ENCODE measurements around the gene SCN1A.

Gene SCN1A

DNA sequence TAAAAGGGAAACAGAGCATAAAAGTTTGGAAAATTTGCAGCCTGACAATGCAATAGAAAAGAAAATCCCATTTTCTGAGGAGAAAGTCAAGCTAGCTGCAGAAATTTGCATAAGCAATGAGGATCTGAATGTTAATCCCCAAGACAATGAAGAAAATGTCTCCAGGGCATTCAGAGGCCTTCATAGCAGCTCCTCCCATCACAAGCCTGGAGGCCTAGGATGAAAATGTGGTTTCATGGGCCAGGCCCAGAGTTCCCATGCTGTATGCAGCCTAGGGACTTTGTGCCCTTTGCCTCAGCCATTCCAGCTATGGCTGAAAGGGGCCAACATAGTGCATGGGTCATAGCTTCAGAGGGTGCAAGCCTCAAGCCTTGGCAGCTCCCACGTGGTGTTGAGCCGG is 10.3 kb upstream of the SCN1A start:
- TF ChIP-seq, protein P1, sequence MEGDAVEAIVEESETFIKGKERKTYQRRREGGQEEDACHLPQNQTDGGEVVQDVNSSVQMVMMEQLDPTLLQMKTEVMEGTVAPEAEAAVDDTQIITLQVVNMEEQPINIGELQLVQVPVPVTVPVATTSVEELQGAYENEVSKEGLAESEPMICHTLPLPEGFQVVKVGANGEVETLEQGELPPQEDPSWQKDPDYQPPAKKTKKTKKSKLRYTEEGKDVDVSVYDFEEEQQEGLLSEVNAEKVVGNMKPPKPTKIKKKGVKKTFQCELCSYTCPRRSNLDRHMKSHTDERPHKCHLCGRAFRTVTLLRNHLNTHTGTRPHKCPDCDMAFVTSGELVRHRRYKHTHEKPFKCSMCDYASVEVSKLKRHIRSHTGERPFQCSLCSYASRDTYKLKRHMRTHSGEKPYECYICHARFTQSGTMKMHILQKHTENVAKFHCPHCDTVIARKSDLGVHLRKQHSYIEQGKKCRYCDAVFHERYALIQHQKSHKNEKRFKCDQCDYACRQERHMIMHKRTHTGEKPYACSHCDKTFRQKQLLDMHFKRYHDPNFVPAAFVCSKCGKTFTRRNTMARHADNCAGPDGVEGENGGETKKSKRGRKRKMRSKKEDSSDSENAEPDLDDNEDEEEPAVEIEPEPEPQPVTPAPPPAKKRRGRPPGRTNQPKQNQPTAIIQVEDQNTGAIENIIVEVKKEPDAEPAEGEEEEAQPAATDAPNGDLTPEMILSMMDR (conservative IDR thresholded peaks at IDR 0.05; ENCODE audit: low read depth) = no peak
- no peak for DNase-seq (ENCODE audit: low spot score)
- H3K27ac ChIP-seq = no peak overlapping the region
- POLR2A ChIA-PET (ENCODE audit: low non-redundant PET) = no interaction called here
- CTCF ChIA-PET = interaction anchor here (1.2 kb wide), 1 partner anchor 10 kb away, joined by 3 read pairs; the partner anchor contains the start of gene SCN1A

DNA sequence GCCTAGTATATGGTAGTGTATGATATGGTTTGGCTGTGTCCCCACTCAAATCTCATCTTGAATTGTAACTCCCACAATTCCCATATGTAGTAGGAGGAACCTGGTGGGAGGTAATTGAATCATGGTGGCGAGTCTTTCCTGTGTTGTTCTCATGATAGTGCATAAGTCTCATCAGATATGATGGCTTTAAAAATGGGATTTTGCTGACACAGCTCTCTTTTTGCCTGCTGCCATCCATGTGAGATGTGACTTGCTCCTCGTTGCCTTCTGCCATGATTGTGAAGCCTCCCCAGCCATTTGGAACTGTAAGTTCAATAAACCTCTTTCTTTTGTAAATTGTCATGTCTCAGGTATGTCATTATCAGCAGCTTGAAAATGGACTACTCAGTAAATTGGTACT is 9.5 kb upstream of the SCN1A start:
- TF ChIP-seq, protein P1 (conservative IDR thresholded peaks at IDR 0.05; ENCODE audit: low read depth) = no peak
- ChIA-PET POLR2A (ENCODE audit: low non-redundant PET) (no interaction called here), CTCF (no interaction called here)
- H3K27ac ChIP-seq = no peak overlapping the region
- DNase-seq (ENCODE audit: low spot score) = no peak

DNA sequence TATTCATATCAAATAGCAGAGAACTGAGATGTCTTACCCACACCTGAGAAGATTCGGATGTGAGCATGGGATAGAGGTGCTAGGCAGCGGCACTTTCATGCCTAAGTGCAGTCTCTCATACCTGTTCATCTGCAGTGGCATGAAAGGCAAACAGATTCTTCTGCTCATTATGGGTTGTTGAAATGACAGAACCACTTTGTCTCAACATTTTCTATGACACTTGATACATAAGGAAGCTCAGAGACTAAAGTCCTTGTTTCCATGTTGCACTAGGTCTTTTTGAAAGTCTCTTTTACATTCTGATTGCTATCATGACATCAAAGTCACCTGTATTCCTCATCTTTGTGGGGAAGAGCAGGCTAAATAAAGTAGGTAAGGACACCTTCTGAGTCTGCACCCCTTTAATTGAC is 8.0 kb upstream of the SCN1A start:
- TF ChIP-seq, protein P1 (conservative IDR thresholded peaks at IDR 0.05; ENCODE audit: low read depth) = no peak
- no peak overlapping the region for H3K27ac ChIP-seq
- DNase-seq (ENCODE audit: low spot score) = no peak
- CTCF ChIA-PET = no interaction called here
- POLR2A ChIA-PET (ENCODE audit: low non-redundant PET) = no interaction called here

DNA sequence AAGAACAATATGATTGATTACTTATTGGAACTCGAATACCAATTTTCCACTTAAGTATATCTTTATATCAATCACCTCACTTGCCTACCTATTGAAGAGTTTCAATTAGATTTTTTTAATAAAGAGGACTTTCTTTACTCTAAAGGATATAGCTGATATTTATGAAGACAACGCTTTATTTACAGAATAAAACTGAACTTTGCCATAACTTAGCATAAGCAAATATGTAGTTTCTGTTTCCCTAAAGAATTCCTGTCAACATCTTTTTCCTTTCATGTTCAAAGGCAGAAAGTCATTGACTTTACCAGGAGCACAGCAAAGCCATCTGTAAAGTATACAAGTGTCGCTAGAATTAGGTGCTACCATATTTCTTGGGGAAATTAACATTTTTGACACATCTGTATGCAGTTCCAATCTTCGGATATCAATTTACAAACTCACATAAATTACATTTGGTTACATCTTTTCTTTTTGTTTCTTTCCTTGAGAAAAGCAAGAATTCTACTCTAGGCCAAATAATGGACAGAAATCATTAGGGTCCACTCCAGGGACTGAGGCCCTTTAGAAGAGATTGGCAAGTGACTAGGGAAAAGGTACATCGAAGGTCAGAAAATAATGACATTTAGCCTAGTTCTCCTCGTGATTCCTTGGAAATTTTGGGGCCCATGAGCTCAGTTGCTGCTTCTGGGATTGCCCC is 7.5 kb upstream of the SCN1A start:
- TF ChIP-seq, protein P1 (conservative IDR thresholded peaks at IDR 0.05; ENCODE audit: low read depth) = no peak
- no peak overlapping the region for H3K27ac ChIP-seq
- CTCF ChIA-PET = interaction anchor here (0.7 to 0.8 kb wide), 2 partner anchors 11 to 1983 kb away, joined by 3 read pairs; no protein-coding TSS in a partner anchor
- POLR2A ChIA-PET (ENCODE audit: low non-redundant PET) = no interaction called here
- DNase-seq (ENCODE audit: low spot score) = no peak

DNA sequence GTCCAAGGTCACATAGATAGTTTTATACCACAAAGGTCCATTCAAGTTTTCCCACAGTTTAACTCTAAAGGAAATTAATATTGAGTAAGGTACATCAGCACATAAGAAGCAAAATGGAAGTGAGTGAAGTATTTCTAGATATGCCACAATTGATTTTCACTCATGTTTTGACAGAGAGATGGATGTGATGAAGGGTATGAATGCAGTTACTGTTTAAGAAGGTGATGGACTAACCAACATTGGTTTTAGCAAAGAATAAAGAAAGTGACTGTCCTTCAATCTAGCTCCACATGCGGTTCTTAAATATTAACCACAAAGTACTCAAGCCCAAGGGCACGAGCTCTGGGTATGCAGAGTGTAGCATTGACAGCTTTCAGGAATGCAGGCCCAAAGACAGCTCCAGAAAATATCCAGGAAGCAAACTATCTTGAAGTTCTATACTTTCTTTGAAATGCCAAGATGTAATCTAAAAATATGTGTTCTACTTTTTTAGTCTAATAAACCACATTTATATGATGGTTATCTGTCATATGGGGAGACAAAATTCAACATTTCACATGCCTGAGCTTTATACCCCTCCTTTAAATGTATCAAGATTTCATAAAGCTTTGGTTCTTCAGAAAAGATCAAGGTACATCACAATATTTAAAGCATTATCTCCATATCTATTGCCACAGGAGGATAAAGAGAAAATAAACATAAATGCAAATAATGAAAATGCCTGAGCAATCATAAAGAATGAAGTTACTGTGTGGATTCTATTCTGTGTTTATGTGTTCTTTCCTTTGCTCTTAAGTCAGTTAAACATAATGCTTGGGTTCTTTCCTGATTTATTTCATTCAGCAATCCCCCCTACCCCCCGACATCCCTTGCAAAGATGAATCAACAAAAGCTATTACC is 6.7 kb upstream of the SCN1A start:
- TF ChIP-seq, protein P1 (conservative IDR thresholded peaks at IDR 0.05; ENCODE audit: low read depth) = no peak
- H3K27ac ChIP-seq = no peak overlapping the region
- ChIA-PET POLR2A (ENCODE audit: low non-redundant PET) (no interaction called here), CTCF (interaction anchor here (0.7 to 0.8 kb wide), 2 partner anchors 12 to 1984 kb away, joined by 3 read pairs; no protein-coding TSS in a partner anchor)
- DNase-seq (ENCODE audit: low spot score) = no peak

DNA sequence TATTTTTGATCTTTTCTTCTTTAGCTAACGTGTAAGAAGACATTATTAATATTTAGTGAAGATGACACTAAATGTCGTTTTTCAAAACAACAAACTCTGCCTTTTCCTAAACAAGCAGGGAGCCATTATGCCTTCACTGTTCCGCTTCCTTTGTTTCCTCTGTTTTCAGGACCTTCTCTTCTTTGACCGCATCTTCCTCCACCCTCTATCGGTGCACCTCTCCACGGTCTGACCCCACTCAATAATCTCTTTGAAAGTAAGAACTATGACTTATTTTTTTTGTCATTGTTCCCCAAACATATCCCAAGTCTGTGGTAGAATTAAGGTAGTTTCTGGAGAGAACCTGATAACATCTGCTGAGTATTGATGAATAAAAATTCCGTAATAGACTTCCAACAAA is 5.8 kb upstream of the SCN1A start:
- TF ChIP-seq, protein P1 (conservative IDR thresholded peaks at IDR 0.05; ENCODE audit: low read depth) = no peak
- no peak overlapping the region for H3K27ac ChIP-seq
- no peak for DNase-seq (ENCODE audit: low spot score)
- ChIA-PET POLR2A (ENCODE audit: low non-redundant PET) (no interaction called here), CTCF (interaction anchor here (0.6 kb wide), 1 partner anchor 144 kb away, joined by 3 read pairs; no protein-coding TSS in a partner anchor)
